MM.1S (cell line): ENCODE data around the gene FSIP1.

ENCODE experiments used
- DNase-seq: peaks from one replicate; pipeline ENCODE4 v3.0.0-alpha.2; 2015
- H2AFZ ChIP-seq: fragments of 300-600 bp; sonication (generic); 2 replicates; pipeline ENCODE4 v1.6.0; 2016; ENCODE audit warnings: antibody characterized with exemption, low read length
- H3F3A ChIP-seq: fragments of 300-600 bp; sonication (generic); 2 replicates; pipeline ENCODE4 v1.6.1; 2016; ENCODE audit warnings: mild to moderate bottlenecking, antibody characterized with exemption, low read length, moderate library complexity, mixed read lengths; ENCODE audit not compliant: insufficient read depth
- H3K27ac ChIP-seq: fragments of 300-600 bp; sonication (generic); 2 replicates; pipeline ENCODE4 v1.5.1; 2016; ENCODE audit warnings: mild to moderate bottlenecking, low read length
- H3K27me3 ChIP-seq: fragments of 300-600 bp; sonication (generic); replicated peaks from 2 replicates; pipeline ENCODE4 v1.6.0; 2016; ENCODE audit warnings: low read length; ENCODE audit not compliant: insufficient read depth
- H3K36me3 ChIP-seq: fragments of 300-600 bp; sonication (generic); replicated peaks from 2 replicates; pipeline ENCODE4 v1.6.1; 2016; ENCODE audit warnings: mild to moderate bottlenecking, low read length, mixed read lengths; ENCODE audit not compliant: insufficient read depth
- H3K4me1 ChIP-seq: fragments of 300-600 bp; sonication (generic); 2 replicates; pipeline ENCODE4 v1.6.1; 2016; ENCODE audit warnings: low read length, mixed read lengths
- H3K4me2 ChIP-seq: fragments of 300-600 bp; sonication (generic); 2 replicates; pipeline ENCODE4 v1.6.0; 2016; ENCODE audit warnings: low read depth, low read length
- H3K4me3 ChIP-seq: fragments of 300-600 bp; sonication (generic); 2 replicates; pipeline ENCODE4 v1.5.1; 2016; ENCODE audit warnings: low read length, mixed read lengths
- H3K79me2 ChIP-seq: fragments of 300-600 bp; sonication (generic); 2 replicates; pipeline ENCODE4 v1.6.1; 2016; ENCODE audit warnings: mixed run types, low read length, mixed read lengths
- H3K9ac ChIP-seq: fragments of 300-600 bp; sonication (generic); 2 replicates; pipeline ENCODE4 v1.6.1; 2016; ENCODE audit warnings: low read length, mixed read lengths
- H3K9me2 ChIP-seq: fragments of 300-600 bp; sonication (generic); replicated peaks from 2 replicates; pipeline ENCODE4 v1.6.1; 2016; ENCODE audit warnings: mild to moderate bottlenecking, low read length, mixed read lengths; ENCODE audit not compliant: insufficient read depth
- H3K9me3 ChIP-seq: fragments of 300-600 bp; sonication (generic); replicated peaks from 2 replicates; pipeline ENCODE4 v1.6.1; 2016; ENCODE audit warnings: mild to moderate bottlenecking, low read length, mixed read lengths; ENCODE audit not compliant: insufficient read depth
- H4K20me1 ChIP-seq: fragments of 300-600 bp; sonication (generic); 2 replicates; pipeline ENCODE4 v1.6.1; 2016; ENCODE audit warnings: mild to moderate bottlenecking, low read length, moderate library complexity, mixed read lengths; ENCODE audit not compliant: insufficient read depth
- EZH2 ChIP-seq: fragments of 300-600 bp; sonication (generic); optimal IDR thresholded peaks from 2 replicates; pipeline ENCODE3; 2017; ENCODE audit warnings: low read depth, mild to moderate bottlenecking, antibody characterized with exemption, low read length, mixed read lengths
- EZH2phosphoT487 ChIP-seq: fragments of 300-600 bp; sonication (generic); IDR thresholded peaks from 2 replicates; pipeline ENCODE4 v1.6.1; 2018; ENCODE audit warnings: antibody characterized with exemption, low read length
- TF ChIP-seq, protein P1 (sequence below): fragments of 300-600 bp; sonication (generic); IDR thresholded peaks from 2 replicates; pipeline ENCODE4 v1.5.1; 2016; ENCODE audit warnings: antibody characterized with exemption, low read length, mixed read lengths

Gene FSIP1

DNA sequence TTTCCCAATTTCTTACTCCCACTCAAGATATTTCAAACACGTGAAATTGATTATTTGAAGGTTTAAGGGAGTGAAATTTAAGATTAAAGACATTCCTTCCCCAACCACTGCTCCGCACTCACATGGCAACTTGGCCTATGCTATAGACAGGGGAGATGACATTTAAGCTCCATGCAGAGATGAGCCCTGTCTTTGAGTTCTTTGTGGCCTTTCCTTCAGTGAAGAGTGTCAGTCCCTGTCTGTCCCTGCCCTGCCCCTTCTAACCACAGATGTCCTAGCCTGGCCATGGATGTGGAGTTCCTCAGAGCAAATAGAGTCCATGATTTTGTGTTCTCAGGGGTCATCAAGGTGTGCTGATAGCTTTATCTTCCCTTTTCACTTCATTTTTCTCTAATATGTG, 231.2 kb downstream of the FSIP1 start:
- Histone ChIP-seq H2AFZ (no peak overlapping the region), H3K79me2 (no peaks in the 10 kb centered on the region), H3K36me3 (no peaks in the 10 kb centered on the region), H4K20me1 (no peaks in the 10 kb centered on the region), H3K4me2 (no peak overlapping the region), H3K27me3 (no peaks in the 10 kb centered on the region), H3F3A (peaks cover 12% of the 10 kb centered on the region), H3K27ac (no peak overlapping the region), H3K9me2 (no peaks in the 10 kb centered on the region), H3K4me3 (no peak overlapping the region), H3K4me1 (peaks cover 35% of the 10 kb centered on the region), H3K9me3 (no peaks in the 10 kb centered on the region), H3K9ac (no peak overlapping the region)
- TF ChIP-seq EZH2phosphoT487 = no peak
- TF ChIP-seq, protein P1, sequence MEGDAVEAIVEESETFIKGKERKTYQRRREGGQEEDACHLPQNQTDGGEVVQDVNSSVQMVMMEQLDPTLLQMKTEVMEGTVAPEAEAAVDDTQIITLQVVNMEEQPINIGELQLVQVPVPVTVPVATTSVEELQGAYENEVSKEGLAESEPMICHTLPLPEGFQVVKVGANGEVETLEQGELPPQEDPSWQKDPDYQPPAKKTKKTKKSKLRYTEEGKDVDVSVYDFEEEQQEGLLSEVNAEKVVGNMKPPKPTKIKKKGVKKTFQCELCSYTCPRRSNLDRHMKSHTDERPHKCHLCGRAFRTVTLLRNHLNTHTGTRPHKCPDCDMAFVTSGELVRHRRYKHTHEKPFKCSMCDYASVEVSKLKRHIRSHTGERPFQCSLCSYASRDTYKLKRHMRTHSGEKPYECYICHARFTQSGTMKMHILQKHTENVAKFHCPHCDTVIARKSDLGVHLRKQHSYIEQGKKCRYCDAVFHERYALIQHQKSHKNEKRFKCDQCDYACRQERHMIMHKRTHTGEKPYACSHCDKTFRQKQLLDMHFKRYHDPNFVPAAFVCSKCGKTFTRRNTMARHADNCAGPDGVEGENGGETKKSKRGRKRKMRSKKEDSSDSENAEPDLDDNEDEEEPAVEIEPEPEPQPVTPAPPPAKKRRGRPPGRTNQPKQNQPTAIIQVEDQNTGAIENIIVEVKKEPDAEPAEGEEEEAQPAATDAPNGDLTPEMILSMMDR = no peak
- TF ChIP-seq EZH2 = no peak
- DNase-seq = no peak
